Measurements from ENCODE around the gene CUBN. TPM values are rescaled to one million over a fixed set of nuclear protein-coding genes. Genes with fewer than 3 reads are reported as not detected.

CUBN gene
- total RNA-seq, 1 donor from 2014 or later: 0.30 TPM

GRCh38 chr10:17092216-17092944, 37.2 kb downstream of the CUBN start:
- Mint-ChIP-seq H3K4me3 (ENCODE audit: low read depth) (no peak overlapping the region), H3K27me3 (ENCODE audit: low read depth) (peaks cover 10% of the 10 kb centered on the region), H3K9me3 (peaks cover 19% of the 10 kb centered on the region), H3K27ac (no peak overlapping the region), H3K36me3 (ENCODE audit: low read depth) (no peaks in the 10 kb centered on the region), H3K4me1 (ENCODE audit: low read depth) (peaks cover 3% of the 10 kb centered on the region)
- intact Hi-C loops (cut with micrococcal nuclease): no loop called here
- DNase-seq (ENCODE audit: low spot score): no peak

- no peak for DNase-seq (ENCODE audit: low spot score)
- peaks cover 20% of the 10 kb centered on the region for H3K27me3 Mint-ChIP-seq (ENCODE audit: low read depth)
- intact Hi-C loops (cut with micrococcal nuclease): no loop called here
- no peak overlapping the region for H3K4me3 Mint-ChIP-seq (ENCODE audit: low read depth)
- H3K9me3 Mint-ChIP-seq: no peaks in the 10 kb centered on the region
- no peaks in the 10 kb centered on the region for H3K36me3 Mint-ChIP-seq (ENCODE audit: low read depth)
- H3K27ac Mint-ChIP-seq: no peak overlapping the region
- peaks cover 3% of the 10 kb centered on the region for H3K4me1 Mint-ChIP-seq (ENCODE audit: low read depth)
Measured at GRCh38 chr10:17088118-17088806, 41.3 kb downstream of the CUBN start.

GRCh38 chr10:17086865-17087367, 42.7 kb downstream of the CUBN start:
- no peak for DNase-seq (ENCODE audit: low spot score)
- intact Hi-C loops (cut with micrococcal nuclease): no loop called here
- Mint-ChIP-seq H3K27ac (no peak overlapping the region), H3K4me1 (ENCODE audit: low read depth) (no peaks in the 10 kb centered on the region), H3K4me3 (ENCODE audit: low read depth) (no peak overlapping the region), H3K27me3 (ENCODE audit: low read depth) (peaks cover 20% of the 10 kb centered on the region), H3K36me3 (ENCODE audit: low read depth) (no peaks in the 10 kb centered on the region), H3K9me3 (no peaks in the 10 kb centered on the region)

GRCh38 chr10:17085011-17085725, 44.4 kb downstream of the CUBN start:
- intact Hi-C loops (cut with micrococcal nuclease): no loop called here
- H3K36me3 Mint-ChIP-seq (ENCODE audit: low read depth): no peaks in the 10 kb centered on the region
- H3K4me3 Mint-ChIP-seq (ENCODE audit: low read depth): no peak overlapping the region
- no peaks in the 10 kb centered on the region for H3K9me3 Mint-ChIP-seq
- H3K4me1 Mint-ChIP-seq (ENCODE audit: low read depth): no peaks in the 10 kb centered on the region
- no peak for DNase-seq (ENCODE audit: low spot score)
- H3K27ac Mint-ChIP-seq: no peak overlapping the region
- H3K27me3 Mint-ChIP-seq (ENCODE audit: low read depth): peaks cover 27% of the 10 kb centered on the region

GRCh38 chr10:17084258-17084657, 45.4 kb downstream of the CUBN start:
- Mint-ChIP-seq H3K27me3 (ENCODE audit: low read depth) (peaks cover 25% of the 10 kb centered on the region), H3K4me3 (ENCODE audit: low read depth) (no peak overlapping the region), H3K4me1 (ENCODE audit: low read depth) (peaks cover 4% of the 10 kb centered on the region), H3K27ac (no peak overlapping the region), H3K36me3 (ENCODE audit: low read depth) (no peaks in the 10 kb centered on the region), H3K9me3 (no peaks in the 10 kb centered on the region)
- intact Hi-C loops (cut with micrococcal nuclease): no loop called here
- no peak for DNase-seq (ENCODE audit: low spot score)

- Mint-ChIP-seq H3K9me3 (no peaks in the 10 kb centered on the region), H3K27ac (no peak overlapping the region), H3K4me1 (ENCODE audit: low read depth) (peaks cover 4% of the 10 kb centered on the region), H3K36me3 (ENCODE audit: low read depth) (no peaks in the 10 kb centered on the region), H3K4me3 (ENCODE audit: low read depth) (no peak overlapping the region), H3K27me3 (ENCODE audit: low read depth) (peaks cover 24% of the 10 kb centered on the region)
- no peak for DNase-seq (ENCODE audit: low spot score)
- intact Hi-C loops (cut with micrococcal nuclease): no loop called here
Measured at GRCh38 chr10:17081431-17081830, 48.2 kb downstream of the CUBN start.

GRCh38 chr10:17077890-17078289, 51.7 kb downstream of the CUBN start:
- no peaks in the 10 kb centered on the region for H3K36me3 Mint-ChIP-seq (ENCODE audit: low read depth)
- no peak overlapping the region for H3K4me3 Mint-ChIP-seq (ENCODE audit: low read depth)
- intact Hi-C loops (cut with micrococcal nuclease): no loop called here
- peaks cover 9% of the 10 kb centered on the region for H3K4me1 Mint-ChIP-seq (ENCODE audit: low read depth)
- peaks cover 15% of the 10 kb centered on the region for H3K27me3 Mint-ChIP-seq (ENCODE audit: low read depth)
- H3K9me3 Mint-ChIP-seq: no peaks in the 10 kb centered on the region
- no peak for DNase-seq (ENCODE audit: low spot score)
- H3K27ac Mint-ChIP-seq: no peak overlapping the region

GRCh38 chr10:17077346-17077781, 52.2 kb downstream of the CUBN start:
- Mint-ChIP-seq H3K9me3 (no peaks in the 10 kb centered on the region), H3K27ac (no peak overlapping the region), H3K4me1 (ENCODE audit: low read depth) (peaks cover 9% of the 10 kb centered on the region), H3K36me3 (ENCODE audit: low read depth) (no peaks in the 10 kb centered on the region), H3K4me3 (ENCODE audit: low read depth) (no peak overlapping the region), H3K27me3 (ENCODE audit: low read depth) (peaks cover 18% of the 10 kb centered on the region)
- intact Hi-C loops (cut with micrococcal nuclease): no loop called here
- no peak for DNase-seq (ENCODE audit: low spot score)

GRCh38 chr10:17076626-17077345, 52.8 kb downstream of the CUBN start:
- H3K27me3 Mint-ChIP-seq (ENCODE audit: low read depth): peaks cover 17% of the 10 kb centered on the region
- no peak overlapping the region for H3K4me3 Mint-ChIP-seq (ENCODE audit: low read depth)
- H3K9me3 Mint-ChIP-seq: no peaks in the 10 kb centered on the region
- no peak overlapping the region for H3K27ac Mint-ChIP-seq
- H3K36me3 Mint-ChIP-seq (ENCODE audit: low read depth): no peaks in the 10 kb centered on the region
- peaks cover 9% of the 10 kb centered on the region for H3K4me1 Mint-ChIP-seq (ENCODE audit: low read depth)
- DNase-seq (ENCODE audit: low spot score): no peak
- intact Hi-C loops (cut with micrococcal nuclease): no loop called here

- H3K27ac Mint-ChIP-seq: no peak overlapping the region
- H3K4me1 Mint-ChIP-seq (ENCODE audit: low read depth): peaks cover 9% of the 10 kb centered on the region
- no peaks in the 10 kb centered on the region for H3K9me3 Mint-ChIP-seq
- DNase-seq (ENCODE audit: low spot score): no peak
- H3K27me3 Mint-ChIP-seq (ENCODE audit: low read depth): peaks cover 20% of the 10 kb centered on the region
- no peak overlapping the region for H3K4me3 Mint-ChIP-seq (ENCODE audit: low read depth)
- no peaks in the 10 kb centered on the region for H3K36me3 Mint-ChIP-seq (ENCODE audit: low read depth)
- intact Hi-C loops (cut with micrococcal nuclease): no loop called here
Measured at GRCh38 chr10:17075533-17076359, 53.9 kb downstream of the CUBN start.

GRCh38 chr10:17074541-17074847, 55.1 kb downstream of the CUBN start:
- no peak for DNase-seq (ENCODE audit: low spot score)
- H3K9me3 Mint-ChIP-seq: no peaks in the 10 kb centered on the region
- H3K36me3 Mint-ChIP-seq (ENCODE audit: low read depth): no peaks in the 10 kb centered on the region
- peaks cover 13% of the 10 kb centered on the region for H3K27me3 Mint-ChIP-seq (ENCODE audit: low read depth)
- peaks cover 6% of the 10 kb centered on the region for H3K4me1 Mint-ChIP-seq (ENCODE audit: low read depth)
- no peak overlapping the region for H3K4me3 Mint-ChIP-seq (ENCODE audit: low read depth)
- intact Hi-C loops (cut with micrococcal nuclease): no loop called here
- H3K27ac Mint-ChIP-seq: no peak overlapping the region

Measured in activated T-helper 2 cell treated with anti-CD3 and anti-CD28 coated beads, Interferon-gamma antibody, Interleukin-2, Interleukin-4, amounts not matched to agents 10 μg/mL and 5 μg/mL and 100 μg/mL, durations not matched to agents 14 hours and 24 hours and 36 hours (primary cell).